ENCODE measurements around the gene TEDC2. TPM values are rescaled to one million over a fixed set of nuclear protein-coding genes. Genes with fewer than 3 reads are reported as not detected.

The TEDC2 gene
- total RNA-seq, 1 donor from 2014 or later: 29.1 TPM

DNA sequence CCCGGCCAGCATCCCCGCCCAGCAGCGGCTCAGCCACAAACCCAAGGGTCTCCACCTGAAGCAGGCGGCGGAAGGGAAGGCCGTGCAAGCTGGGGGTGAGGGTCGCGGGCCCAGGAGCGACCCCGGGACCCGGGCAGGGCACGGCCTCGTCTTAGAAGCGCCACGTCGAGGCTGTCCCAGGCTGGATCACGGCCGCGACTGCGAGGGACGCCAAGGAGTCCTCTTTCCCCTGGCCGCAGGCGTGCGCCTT, 31.2 kb upstream of the TEDC2 start:
- Mint-ChIP-seq H3K4me1 (peaks cover 35% of the 10 kb centered on the region), H3K36me3 (peaks cover 8% of the 10 kb centered on the region), H3K27ac (peak overlapping the region; percentile 89), H3K27me3 (ENCODE audit: insufficient read depth, low read depth) (peaks cover 15% of the 10 kb centered on the region), H3K4me3 (peak overlapping the region; percentile 90), H3K9me3 (no peaks in the 10 kb centered on the region)
- H3K79me2 ChIP-seq (ENCODE audit: low read depth): peaks cover 39% of the 10 kb centered on the region
- peak overlapping the region; percentile 59 for H3K4me3 ChIP-seq
- H2AFZ ChIP-seq (replicated peaks): peak overlapping the region; percentile 72
- H4K20me1 ChIP-seq (ENCODE audit: low read depth): peaks cover 33% of the 10 kb centered on the region
- H3K4me1 ChIP-seq: peaks cover 15% of the 10 kb centered on the region
- H3K9me3 ChIP-seq (ENCODE audit: low read depth): no peaks in the 10 kb centered on the region
- H3F3A ChIP-seq (ENCODE audit: low read depth): peaks cover 10% of the 10 kb centered on the region
- no peak overlapping the region for H3K9ac ChIP-seq
- peaks cover 7% of the 10 kb centered on the region for H3K27me3 ChIP-seq
- H3K27ac ChIP-seq: no peak overlapping the region
- no peak for TF ChIP-seq EZH2phosphoT487 (IDR thresholded peaks at IDR 0.05)
- TF ChIP-seq, protein P1, sequence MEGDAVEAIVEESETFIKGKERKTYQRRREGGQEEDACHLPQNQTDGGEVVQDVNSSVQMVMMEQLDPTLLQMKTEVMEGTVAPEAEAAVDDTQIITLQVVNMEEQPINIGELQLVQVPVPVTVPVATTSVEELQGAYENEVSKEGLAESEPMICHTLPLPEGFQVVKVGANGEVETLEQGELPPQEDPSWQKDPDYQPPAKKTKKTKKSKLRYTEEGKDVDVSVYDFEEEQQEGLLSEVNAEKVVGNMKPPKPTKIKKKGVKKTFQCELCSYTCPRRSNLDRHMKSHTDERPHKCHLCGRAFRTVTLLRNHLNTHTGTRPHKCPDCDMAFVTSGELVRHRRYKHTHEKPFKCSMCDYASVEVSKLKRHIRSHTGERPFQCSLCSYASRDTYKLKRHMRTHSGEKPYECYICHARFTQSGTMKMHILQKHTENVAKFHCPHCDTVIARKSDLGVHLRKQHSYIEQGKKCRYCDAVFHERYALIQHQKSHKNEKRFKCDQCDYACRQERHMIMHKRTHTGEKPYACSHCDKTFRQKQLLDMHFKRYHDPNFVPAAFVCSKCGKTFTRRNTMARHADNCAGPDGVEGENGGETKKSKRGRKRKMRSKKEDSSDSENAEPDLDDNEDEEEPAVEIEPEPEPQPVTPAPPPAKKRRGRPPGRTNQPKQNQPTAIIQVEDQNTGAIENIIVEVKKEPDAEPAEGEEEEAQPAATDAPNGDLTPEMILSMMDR (IDR thresholded peaks at IDR 0.05): no peak
- TF ChIP-seq EZH2 (IDR thresholded peaks at IDR 0.05): no peak
- H3K36me3 ChIP-seq: peaks cover 1% of the 10 kb centered on the region
- DNase-seq (ENCODE audit: low spot score): no peak
- peak overlapping the region; percentile 98 for H3K4me2 ChIP-seq

DNA sequence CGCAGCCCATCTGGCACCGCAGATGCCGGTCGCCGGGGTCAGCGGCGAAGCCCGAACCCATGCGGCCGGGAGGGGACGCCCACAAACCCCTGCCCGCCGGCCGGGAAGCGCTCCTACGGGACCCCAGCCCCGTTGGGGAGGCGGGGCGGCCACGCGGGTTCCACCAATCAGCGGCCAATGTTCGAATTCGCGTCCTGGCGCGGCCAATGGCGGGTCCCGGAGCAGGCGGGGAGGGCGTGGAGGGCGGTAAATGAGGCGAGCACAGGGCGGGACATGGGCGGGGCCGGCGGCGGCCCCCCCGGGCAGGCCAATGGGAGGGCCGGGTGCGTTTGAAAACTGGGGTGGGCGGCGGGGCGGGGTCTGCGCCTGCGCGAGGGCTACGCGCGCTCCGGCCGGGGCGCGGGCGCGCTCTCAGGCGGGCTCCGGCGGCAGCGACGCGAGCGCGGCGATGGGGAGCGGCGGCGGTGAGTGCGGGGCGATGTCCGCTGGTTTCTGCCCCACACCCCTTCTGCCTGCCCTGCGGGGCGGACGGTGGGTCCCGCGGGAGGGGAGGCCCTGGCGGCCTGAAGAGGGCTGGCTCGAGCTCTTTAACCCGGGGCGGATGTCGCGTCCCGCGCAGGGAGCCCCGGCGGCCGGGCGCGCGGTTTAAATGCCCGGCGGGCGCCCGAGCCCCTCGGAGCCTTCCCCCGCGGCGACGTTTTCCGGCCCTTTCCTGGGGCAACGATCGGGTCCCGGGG, 30.7 kb upstream of the TEDC2 start, which contains the start of gene CCNF:
Gene CCNF (plus strand): TSS at position 414 of the 737 bp plus-strand sequence. CDS start 35 bp downstream, at position 449.
- H2AFZ ChIP-seq (replicated peaks): peak within 1 kb of the TSS; percentile 72
- H3K4me3 ChIP-seq: peak within 1 kb of the TSS; percentile 95
- H3F3A ChIP-seq (ENCODE audit: low read depth): peaks cover 10% of the 10 kb centered on the region
- H3K27ac ChIP-seq: no peak within 1 kb of the TSS
- peaks cover 35% of the 10 kb centered on the region for H3K4me1 Mint-ChIP-seq
- peak; percentile 99 for DNase-seq (ENCODE audit: low spot score)
- H3K27me3 ChIP-seq: peaks cover 7% of the 10 kb centered on the region
- no peaks in the 10 kb centered on the region for H3K9me3 Mint-ChIP-seq
- no peak for TF ChIP-seq EZH2 (IDR thresholded peaks at IDR 0.05)
- TF ChIP-seq, protein P1 (IDR thresholded peaks at IDR 0.05): peak; percentile 4
- peaks cover 33% of the 10 kb centered on the region for H4K20me1 ChIP-seq (ENCODE audit: low read depth)
- H3K9ac ChIP-seq: peak within 1 kb of the TSS; percentile 80
- peaks cover 5% of the 10 kb centered on the region for H3K36me3 ChIP-seq
- H3K36me3 Mint-ChIP-seq: peaks cover 10% of the 10 kb centered on the region
- H3K27ac Mint-ChIP-seq: peak within 1 kb of the TSS; percentile 89
- H3K4me1 ChIP-seq: peaks cover 15% of the 10 kb centered on the region
- peak within 1 kb of the TSS; percentile 94 for H3K4me3 Mint-ChIP-seq
- peaks cover 15% of the 10 kb centered on the region for H3K27me3 Mint-ChIP-seq (ENCODE audit: insufficient read depth, low read depth)
- H3K9me3 ChIP-seq (ENCODE audit: low read depth): no peaks in the 10 kb centered on the region
- H3K4me2 ChIP-seq: peak within 1 kb of the TSS; percentile 98
- H3K79me2 ChIP-seq (ENCODE audit: low read depth): peaks cover 42% of the 10 kb centered on the region

DNA sequence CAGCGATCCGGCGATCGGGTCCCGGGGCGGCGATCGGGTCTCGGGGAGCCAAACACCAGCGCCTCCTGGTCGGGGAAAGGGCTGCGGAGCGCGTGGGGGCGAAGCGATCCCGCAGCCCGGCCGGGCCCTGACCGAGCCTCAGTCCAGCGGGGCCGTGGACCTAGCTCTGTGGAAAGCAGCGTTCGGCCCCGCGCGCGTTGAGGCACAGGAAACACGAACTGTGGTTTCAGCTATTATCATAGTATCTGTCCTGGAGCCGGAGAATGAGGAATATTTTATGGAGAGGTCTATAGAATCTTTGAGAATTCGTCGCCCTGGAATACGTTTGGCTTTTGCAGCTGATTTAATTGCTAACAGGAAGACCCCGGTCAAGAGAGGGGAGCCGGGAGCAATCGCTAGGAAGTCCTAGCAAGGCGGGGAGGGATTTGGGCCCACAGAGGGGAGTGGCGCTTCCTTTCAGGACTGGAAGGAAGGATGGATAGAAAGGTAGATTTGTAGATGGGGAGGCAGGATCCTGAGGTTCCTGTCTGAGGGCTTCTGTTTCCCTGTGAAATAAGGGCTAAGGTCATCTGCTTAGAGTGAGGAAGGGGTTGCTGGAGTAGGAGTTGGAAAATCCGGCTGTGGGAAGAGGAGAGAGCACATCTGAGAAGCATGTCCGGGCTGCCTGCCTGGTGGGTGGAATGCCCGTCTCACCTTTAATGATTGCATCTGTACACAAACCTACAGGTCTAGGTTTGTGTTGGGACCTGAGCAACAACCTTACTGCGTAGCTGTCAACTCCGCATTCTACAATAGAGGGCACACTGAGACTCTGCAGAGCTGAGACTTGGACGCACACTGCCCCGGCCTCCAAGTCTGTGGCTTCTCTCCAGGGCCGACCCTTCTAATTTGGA, 29.9 kb upstream of the TEDC2 start:
- Mint-ChIP-seq H3K27me3 (ENCODE audit: insufficient read depth, low read depth) (peaks cover 15% of the 10 kb centered on the region), H3K4me3 (peak overlapping the region; percentile 94), H3K36me3 (peaks cover 13% of the 10 kb centered on the region), H3K9me3 (no peaks in the 10 kb centered on the region), H3K4me1 (peaks cover 32% of the 10 kb centered on the region), H3K27ac (no peak overlapping the region)
- peak overlapping the region; percentile 45 for H2AFZ ChIP-seq (replicated peaks)
- H3K27ac ChIP-seq: no peak overlapping the region
- peaks cover 7% of the 10 kb centered on the region for H3K27me3 ChIP-seq
- H3K79me2 ChIP-seq (ENCODE audit: low read depth): peaks cover 42% of the 10 kb centered on the region
- H3K4me3 ChIP-seq: peak overlapping the region; percentile 95
- no peak for TF ChIP-seq EZH2phosphoT487 (IDR thresholded peaks at IDR 0.05)
- TF ChIP-seq, protein P1 (IDR thresholded peaks at IDR 0.05): peak; percentile 1
- DNase-seq (ENCODE audit: low spot score): peak; percentile 52
- peak overlapping the region; percentile 80 for H3K9ac ChIP-seq
- H3F3A ChIP-seq (ENCODE audit: low read depth): peaks cover 10% of the 10 kb centered on the region
- peaks cover 33% of the 10 kb centered on the region for H4K20me1 ChIP-seq (ENCODE audit: low read depth)
- H3K36me3 ChIP-seq: peaks cover 5% of the 10 kb centered on the region
- no peaks in the 10 kb centered on the region for H3K9me3 ChIP-seq (ENCODE audit: low read depth)
- H3K4me2 ChIP-seq: peak overlapping the region; percentile 93
- peaks cover 15% of the 10 kb centered on the region for H3K4me1 ChIP-seq

Data from neural progenitor cell (in vitro differentiated cells).